Measurements from ENCODE around the gene NOTO. TPM values are rescaled to one million over a fixed set of nuclear protein-coding genes. Genes with fewer than 3 reads are reported as not detected.

NOTO gene
- total RNA-seq, 6 experiments from 2014 or later, result not detected

DNA sequence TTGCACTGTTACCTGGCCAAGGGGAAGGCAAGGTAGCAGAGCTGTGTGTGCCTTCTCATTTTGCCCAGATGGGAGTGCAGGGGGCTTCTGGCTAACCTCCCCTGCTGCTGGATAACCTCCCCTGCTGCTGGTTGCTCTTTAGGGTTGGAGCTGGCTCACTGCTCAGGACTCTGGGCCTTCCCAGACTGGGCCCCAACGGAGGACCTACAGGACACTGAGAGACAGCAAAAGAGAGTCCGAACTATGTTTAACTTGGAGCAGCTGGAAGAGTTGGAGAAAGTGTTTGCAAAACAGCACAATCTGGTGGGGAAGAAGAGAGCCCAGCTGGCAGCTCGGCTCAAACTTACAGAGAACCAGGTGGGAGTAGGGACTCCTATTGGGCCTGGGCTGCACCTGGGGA, 5.9 kb downstream of the NOTO start:
- H3K36me3 ChIP-seq, result no peaks in the 10 kb centered on the region
- no peak overlapping the region for H3K4me3 ChIP-seq
- 94% methylated on average over 3 of the region's 3 CpGs for WGBS (ENCODE audit: insufficient coverage, low coverage, low lambda C conversion rate, missing lambda C conversion rate)
- intact Hi-C loops (cut with DNase I), result no loop called here
- peaks cover 0 to 4% of the 10 kb centered on the region in 2 donors for H3K27me3 ChIP-seq
- H3K27ac ChIP-seq, result no peak overlapping the region
- TF ChIP-seq, protein P1, sequence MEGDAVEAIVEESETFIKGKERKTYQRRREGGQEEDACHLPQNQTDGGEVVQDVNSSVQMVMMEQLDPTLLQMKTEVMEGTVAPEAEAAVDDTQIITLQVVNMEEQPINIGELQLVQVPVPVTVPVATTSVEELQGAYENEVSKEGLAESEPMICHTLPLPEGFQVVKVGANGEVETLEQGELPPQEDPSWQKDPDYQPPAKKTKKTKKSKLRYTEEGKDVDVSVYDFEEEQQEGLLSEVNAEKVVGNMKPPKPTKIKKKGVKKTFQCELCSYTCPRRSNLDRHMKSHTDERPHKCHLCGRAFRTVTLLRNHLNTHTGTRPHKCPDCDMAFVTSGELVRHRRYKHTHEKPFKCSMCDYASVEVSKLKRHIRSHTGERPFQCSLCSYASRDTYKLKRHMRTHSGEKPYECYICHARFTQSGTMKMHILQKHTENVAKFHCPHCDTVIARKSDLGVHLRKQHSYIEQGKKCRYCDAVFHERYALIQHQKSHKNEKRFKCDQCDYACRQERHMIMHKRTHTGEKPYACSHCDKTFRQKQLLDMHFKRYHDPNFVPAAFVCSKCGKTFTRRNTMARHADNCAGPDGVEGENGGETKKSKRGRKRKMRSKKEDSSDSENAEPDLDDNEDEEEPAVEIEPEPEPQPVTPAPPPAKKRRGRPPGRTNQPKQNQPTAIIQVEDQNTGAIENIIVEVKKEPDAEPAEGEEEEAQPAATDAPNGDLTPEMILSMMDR (IDR thresholded peaks at IDR 0.05), result no peak
- no peak for TF ChIP-seq POLR2A (IDR thresholded peaks at IDR 0.05)
- H3K9me3 ChIP-seq, result no peaks in the 10 kb centered on the region
- ATAC-seq (no peak), DNase-seq (no peak)
- H3K4me1 ChIP-seq, result no peaks in the 10 kb centered on the region

GRCh38 chr2:73210019-73210418, 7.6 kb downstream of the NOTO start:
- no peak overlapping the region for H3K27ac ChIP-seq
- no peak for ATAC-seq
- no peak for DNase-seq
- no peaks in the 10 kb centered on the region for H3K27me3 ChIP-seq
- WGBS (ENCODE audit: insufficient coverage, low coverage, low lambda C conversion rate, missing lambda C conversion rate), result 77% methylated on average over 4 of the region's 4 CpGs
- H3K4me3 ChIP-seq, result no peak overlapping the region
- intact Hi-C loops (cut with DNase I), result no loop called here
- no peaks in the 10 kb centered on the region for H3K9me3 ChIP-seq
- H3K4me1 ChIP-seq, result no peaks in the 10 kb centered on the region
- H3K36me3 ChIP-seq, result no peaks in the 10 kb centered on the region
- TF ChIP-seq, protein P1 (IDR thresholded peaks at IDR 0.05), result no peak
- no peak for TF ChIP-seq POLR2A (IDR thresholded peaks at IDR 0.05)

DNA sequence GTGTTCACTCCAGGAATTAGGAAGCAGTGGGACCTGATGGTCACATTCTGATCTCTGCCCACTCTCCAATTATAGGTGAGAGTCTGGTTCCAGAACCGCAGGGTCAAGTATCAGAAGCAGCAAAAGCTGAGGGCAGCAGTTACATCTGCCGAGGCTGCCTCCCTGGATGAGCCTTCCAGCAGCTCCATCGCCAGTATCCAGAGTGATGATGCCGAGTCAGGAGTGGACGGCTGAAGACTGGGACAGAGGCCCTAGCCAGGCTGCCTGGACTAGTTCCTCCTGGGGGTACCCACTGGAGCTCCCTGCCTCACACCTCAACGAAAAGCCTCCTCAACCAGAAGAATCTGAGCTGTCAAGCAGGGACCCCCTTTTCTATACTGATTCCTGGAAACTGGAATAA, 8.3 kb downstream of the NOTO start:
- H3K4me1 ChIP-seq, result no peaks in the 10 kb centered on the region
- H3K27me3 ChIP-seq, result no peaks in the 10 kb centered on the region
- intact Hi-C loops (cut with DNase I), result no loop called here
- H3K27ac ChIP-seq, result no peak overlapping the region
- DNase-seq (no peak), ATAC-seq (no peak)
- no peak for TF ChIP-seq POLR2A (IDR thresholded peaks at IDR 0.05)
- TF ChIP-seq, protein P1 (IDR thresholded peaks at IDR 0.05), result no peak
- no peak overlapping the region for H3K4me3 ChIP-seq
- no peaks in the 10 kb centered on the region for H3K36me3 ChIP-seq
- H3K9me3 ChIP-seq, result no peaks in the 10 kb centered on the region
- 85% methylated on average over 3 of the region's 6 CpGs for WGBS (ENCODE audit: insufficient coverage, low coverage, low lambda C conversion rate, missing lambda C conversion rate)

GRCh38 chr2:73212098-73212447, 9.7 kb downstream of the NOTO start:
- ATAC-seq, result no peak
- no peak overlapping the region for H3K4me3 ChIP-seq
- intact Hi-C loops (cut with DNase I), result no loop called here
- TF ChIP-seq, protein P1 (IDR thresholded peaks at IDR 0.05), result no peak
- no peak for TF ChIP-seq POLR2A (IDR thresholded peaks at IDR 0.05)
- no peak overlapping the region for H3K27ac ChIP-seq
- no peaks in the 10 kb centered on the region for H3K4me1 ChIP-seq
- DNase-seq, result no peak
- no peaks in the 10 kb centered on the region for H3K36me3 ChIP-seq
- no peaks in the 10 kb centered on the region for H3K9me3 ChIP-seq
- no peaks in the 10 kb centered on the region for H3K27me3 ChIP-seq
- 73% methylated on average over 7 of the region's 7 CpGs for WGBS (ENCODE audit: insufficient coverage, low coverage, low lambda C conversion rate, missing lambda C conversion rate)

Measured in right lobe of liver (tissue), 6 donors.